ENCODE measurements around the gene LRRC26.

DNA sequence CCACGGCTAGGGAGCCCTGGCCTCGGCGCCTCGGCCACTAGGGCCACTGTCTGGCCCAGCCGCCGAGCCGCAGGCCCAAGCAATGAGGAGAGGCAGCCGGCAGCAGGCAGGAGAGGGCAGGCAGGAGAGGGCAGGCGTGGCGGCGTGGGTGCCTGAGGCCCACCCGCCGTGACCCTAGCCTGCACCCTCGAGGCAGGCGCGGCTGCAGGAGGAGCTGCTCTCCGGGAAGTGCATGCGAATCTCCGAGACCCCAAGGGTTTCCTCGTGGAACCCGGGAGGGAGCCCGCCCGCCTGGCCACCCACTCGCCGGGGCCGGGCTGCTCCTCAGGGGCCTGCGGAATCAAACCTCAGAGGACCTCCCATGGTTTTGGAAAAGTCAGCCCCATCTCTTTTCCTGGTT, 21.6 kb downstream of the LRRC26 start:
- no peak for TF ChIP-seq EZH2phosphoT487 (IDR thresholded peaks at IDR 0.05; ENCODE audit: borderline replicate concordance, low read length)
- TF ChIP-seq, protein P1, sequence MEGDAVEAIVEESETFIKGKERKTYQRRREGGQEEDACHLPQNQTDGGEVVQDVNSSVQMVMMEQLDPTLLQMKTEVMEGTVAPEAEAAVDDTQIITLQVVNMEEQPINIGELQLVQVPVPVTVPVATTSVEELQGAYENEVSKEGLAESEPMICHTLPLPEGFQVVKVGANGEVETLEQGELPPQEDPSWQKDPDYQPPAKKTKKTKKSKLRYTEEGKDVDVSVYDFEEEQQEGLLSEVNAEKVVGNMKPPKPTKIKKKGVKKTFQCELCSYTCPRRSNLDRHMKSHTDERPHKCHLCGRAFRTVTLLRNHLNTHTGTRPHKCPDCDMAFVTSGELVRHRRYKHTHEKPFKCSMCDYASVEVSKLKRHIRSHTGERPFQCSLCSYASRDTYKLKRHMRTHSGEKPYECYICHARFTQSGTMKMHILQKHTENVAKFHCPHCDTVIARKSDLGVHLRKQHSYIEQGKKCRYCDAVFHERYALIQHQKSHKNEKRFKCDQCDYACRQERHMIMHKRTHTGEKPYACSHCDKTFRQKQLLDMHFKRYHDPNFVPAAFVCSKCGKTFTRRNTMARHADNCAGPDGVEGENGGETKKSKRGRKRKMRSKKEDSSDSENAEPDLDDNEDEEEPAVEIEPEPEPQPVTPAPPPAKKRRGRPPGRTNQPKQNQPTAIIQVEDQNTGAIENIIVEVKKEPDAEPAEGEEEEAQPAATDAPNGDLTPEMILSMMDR (conservative IDR thresholded peaks at IDR 0.05; ENCODE audit: low read depth, low read length) = no peak
- no peak for TF ChIP-seq EZH2 (IDR thresholded peaks at IDR 0.05; ENCODE audit: low read length, unreplicated experiment)

Data from PC-3 (cell line).